Skeletal muscle cell (primary cell): ENCODE results near the gene ADCY1.

Experiments used
- DNase-seq: peaks from one replicate; pipeline ENCODE4 v3.0.0-alpha.2; 2010; ENCODE audit warnings: low read depth
- H3K4me3 ChIP-seq: 2 replicates; pipeline ENCODE4 v1.5.1; 2011; ENCODE audit warnings: low read depth, mild to moderate bottlenecking, control low read depth, low read length, moderate library complexity

ADCY1 gene

DNA sequence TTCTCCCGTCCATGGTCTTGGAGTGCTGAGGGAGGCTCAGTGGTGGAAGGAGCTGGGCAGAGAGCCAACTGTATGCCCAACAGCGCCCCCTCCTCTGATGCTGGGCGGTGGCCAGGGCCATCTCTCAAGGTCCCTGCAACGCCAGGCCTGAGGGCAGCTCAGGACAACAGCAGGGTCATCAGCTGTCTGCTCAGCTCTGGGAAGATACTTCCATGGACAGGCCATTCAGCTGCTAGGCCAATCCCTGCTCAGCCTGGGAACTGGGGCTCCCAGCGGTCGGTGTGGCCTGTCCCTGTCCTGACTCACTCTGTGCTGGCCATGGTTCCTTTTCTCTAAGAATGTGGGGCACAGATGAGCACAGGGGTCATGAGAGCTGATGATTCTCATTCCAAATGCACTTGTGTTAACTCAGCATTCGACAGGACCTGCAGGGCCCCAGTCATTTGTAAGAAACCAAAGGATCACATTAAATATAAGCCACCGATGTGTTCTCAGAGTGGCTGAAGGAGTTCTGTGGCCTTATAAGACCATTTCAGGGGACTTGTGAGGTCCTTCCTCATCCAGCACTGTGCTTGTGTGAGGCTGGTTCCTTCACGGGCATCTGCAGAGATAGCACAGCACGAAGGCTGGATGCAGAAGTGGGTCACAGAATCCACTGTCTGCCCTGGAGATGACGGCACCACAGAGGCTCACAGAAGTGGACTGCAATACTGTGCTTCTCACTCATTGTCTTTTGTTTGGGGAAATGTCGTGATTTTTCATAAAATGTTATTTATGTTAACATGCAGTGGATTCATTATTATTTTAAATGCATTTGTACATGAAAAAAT is 73.0 kb downstream of the ADCY1 start:
- DNase-seq = no peak
- no peak overlapping the region for H3K4me3 ChIP-seq

DNA sequence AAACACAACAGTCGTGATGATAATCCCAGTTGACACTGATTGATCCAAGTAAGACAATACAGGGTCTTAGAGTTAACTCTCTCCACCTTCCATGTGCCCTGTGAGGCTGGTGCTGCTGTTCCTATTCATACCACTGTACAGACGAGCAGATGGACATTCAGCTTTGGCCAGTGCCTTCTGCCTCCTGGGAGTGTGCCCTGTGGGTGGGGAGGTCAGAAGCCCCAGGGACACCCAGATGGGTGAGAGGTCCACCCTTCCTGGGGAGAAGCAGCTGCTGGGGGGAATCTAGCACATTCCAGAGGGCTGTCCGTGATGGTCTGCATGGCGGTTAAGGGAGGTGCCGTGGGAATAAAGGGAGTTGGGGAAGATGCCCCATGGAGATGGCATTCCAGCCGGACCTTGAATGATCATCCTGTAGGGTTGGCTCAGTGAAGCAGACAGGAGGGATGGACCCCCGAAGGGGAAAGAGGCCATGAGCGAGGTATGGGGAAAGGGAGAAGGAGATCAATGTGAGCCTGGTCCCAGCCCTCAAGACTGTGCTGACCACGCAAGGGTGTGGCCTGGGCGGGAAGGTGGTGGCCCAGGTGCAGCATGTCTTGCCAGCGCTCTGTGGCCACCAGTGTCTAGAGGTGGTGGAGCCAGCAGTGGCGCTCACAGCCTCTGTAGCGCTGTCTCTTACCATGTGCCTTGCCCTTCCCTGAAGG is 74.0 kb downstream of the ADCY1 start:
- no peak overlapping the region for H3K4me3 ChIP-seq
- no peak for DNase-seq

DNA sequence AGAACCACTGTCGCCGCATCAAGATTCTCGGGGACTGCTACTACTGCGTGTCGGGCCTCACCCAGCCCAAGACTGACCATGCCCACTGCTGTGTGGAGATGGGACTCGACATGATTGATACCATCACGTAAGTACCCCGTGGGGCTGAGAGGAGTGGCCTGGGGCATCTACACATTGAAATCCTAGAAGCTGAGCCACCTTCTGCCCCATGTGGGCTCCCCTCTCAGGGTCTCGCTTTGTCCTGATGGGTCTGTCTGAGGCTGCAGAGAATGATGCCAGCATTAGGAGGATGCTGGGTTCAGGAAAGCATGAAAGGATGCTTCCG is 74.5 kb downstream of the ADCY1 start:
- DNase-seq = no peak
- no peak overlapping the region for H3K4me3 ChIP-seq

DNA sequence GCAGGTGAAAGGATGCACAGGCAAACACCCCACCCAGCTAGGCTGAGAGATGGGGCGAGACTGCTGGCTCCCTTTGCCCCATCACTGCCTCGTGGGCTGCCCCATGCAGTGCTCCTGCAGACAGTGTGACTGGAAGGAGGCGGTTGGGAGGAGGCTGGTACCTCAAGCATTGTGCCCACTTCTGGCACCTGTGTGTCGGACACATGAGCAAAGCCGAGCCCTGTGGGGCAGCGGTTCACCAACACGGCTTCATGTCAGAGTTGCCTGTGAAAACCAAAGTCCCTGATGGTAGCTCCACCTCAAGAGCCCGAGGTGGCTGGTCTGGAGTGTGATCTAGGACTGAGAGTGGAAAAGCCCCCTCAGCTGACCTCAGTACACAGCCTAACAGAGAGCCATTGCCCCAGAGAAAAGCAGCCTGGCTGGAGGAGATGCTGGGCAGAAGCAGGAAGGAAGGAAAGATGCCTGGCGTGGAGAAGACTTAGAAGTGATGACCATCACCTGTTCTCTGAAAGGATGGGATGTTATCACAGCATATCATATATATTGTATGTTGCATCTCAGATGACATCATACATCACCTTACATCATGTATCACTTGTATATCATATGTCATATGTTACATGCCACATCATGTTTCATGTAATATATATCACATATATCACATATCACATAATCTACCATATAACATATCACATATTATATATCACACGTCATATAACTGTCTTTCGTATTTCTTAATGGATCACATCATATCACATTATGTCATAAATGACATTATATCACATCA is 75.6 kb downstream of the ADCY1 start:
- H3K4me3 ChIP-seq = no peak overlapping the region
- DNase-seq = no peak

DNA sequence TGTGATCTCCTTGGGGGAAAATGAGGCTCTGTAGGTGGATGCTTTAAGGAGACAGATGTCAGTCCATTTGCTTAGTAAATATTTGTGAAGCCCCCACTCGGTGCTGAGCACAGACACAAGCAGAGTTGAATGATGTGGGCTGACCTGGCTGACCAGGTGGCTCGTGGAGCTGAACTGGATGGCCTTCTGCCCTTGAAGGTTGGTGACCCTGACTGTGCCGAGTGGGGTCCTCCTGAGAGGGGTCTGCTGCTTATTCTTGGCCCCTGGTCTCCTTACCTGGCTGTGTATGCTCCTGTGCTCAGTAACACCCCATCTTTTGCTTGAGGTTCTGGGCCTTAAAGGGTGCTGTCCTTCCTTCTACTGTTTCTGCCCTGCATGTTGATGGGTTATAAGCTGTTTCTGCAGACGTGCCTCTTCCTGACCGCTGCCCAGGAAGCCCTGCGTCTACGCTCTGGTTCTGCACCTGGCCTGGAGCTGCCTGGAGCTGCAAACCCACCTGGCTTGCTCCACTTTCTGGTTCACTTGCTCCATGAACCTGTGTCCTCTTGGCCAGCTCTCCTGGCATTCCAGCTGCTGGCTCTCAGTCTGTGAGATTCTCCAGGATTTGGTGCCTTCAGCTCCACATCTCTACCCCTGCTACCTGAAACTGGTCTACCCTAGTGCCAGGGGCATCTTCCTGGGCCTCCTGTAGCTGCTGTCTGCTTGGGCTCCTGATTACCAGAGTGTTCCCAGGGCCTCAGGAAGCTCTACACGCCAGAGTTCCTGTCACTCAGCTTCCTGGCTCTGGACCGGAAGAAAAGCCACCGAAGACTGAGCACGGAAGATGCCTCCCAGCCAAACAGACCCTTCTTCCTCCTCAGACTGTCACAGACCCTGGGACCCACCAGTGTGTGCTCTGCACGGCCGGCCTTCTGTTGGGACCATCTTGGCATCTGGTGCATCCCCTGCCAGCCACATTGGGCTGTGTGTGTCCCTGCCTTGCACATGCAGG is 76.5 kb downstream of the ADCY1 start:
- no peak overlapping the region for H3K4me3 ChIP-seq
- no peak for DNase-seq

DNA sequence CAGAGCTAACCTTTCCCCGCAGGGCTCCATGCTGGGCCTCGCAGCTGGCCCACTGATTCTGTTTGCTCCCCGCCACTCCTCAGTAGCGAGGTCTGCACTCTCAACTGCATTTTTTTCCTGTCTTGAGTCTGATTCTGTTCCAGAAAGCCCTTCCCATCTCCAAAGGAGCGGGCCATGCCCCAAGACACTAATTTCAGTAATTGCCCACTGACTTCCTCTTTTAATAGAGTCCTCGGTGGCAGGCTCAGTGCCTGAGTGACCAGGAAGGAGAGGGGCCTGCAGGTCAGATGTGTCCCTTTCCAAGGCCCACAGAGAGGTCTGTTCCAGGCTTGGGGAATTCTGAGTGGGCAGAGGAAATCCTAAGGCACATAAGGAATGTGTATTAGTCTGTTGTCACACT is 77.4 kb downstream of the ADCY1 start:
- no peak for DNase-seq
- no peak overlapping the region for H3K4me3 ChIP-seq

DNA sequence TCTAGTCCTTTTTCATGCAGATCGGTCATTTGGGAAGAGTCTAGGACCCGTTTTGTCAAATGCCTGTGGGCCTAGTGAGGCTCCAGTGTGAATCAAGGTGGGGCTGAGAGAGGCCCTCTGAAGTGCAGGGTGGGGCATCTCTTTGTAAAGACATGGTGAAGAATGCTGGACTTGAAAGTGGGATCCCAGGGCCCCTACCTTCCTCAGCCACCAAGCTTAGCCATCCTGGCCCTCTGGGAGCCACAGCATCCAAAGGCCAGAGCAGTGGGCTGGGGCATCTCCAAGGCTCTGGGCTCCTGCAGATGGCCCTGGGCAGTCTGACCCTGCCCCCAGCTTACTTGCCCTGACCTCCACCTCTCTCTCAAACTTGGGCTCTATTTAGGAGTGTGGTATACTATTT is 78.5 kb downstream of the ADCY1 start:
- no peak overlapping the region for H3K4me3 ChIP-seq
- no peak for DNase-seq

DNA sequence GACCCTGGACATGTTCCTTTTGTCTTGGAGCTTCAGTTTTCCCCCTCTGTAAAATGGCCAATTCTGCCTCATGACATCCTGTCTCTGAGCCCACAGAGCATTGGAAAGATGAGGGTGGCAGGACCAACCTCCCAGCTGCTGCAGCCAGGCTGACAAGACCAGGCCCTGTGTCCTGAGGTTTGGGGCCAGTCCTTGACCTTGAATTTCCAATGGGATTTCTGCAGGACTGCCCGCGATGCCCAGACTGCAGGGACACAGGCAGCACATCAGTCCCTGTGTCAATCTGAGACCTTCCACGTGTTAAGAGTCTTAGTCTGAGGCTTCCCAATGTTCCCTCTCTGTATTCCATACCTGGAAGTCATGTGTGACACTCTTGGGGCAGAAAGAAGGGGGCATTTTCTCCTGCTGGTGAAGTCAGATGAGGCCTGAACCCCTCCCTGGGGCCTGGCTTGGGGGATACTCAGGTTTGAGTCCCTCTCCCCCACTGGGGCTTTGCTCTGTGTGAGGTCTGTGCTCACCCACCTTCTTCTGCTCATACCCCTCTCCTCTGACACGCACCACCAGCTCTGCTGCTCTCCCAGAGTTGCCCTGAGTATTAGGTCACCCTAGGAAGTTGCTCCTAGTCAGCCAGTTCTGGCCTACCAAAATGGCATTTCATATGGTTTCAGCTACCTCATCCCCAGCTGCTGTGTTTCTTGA is 79.2 kb downstream of the ADCY1 start:
- DNase-seq = no peak
- H3K4me3 ChIP-seq = no peak overlapping the region

DNA sequence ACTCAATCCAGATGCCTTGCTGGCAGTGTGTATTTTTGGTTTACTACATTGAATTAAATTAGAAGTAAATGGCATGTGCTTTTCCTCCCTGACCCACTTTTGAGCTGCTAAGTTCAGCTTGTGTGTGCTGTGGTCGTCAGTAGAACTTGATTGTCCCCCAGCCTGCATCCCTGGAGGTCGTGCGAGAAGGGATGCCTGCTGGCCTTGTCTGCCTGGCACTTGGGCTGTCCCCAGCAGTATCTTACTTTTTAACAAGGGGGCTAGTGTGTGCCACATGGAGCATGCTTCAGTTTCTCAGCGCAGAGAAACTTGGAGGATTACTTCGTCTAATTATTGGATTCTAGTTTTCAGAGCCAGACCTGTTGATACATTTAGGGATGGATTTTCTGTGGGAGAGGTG is 80.2 kb downstream of the ADCY1 start:
- H3K4me3 ChIP-seq = no peak overlapping the region
- no peak for DNase-seq

DNA sequence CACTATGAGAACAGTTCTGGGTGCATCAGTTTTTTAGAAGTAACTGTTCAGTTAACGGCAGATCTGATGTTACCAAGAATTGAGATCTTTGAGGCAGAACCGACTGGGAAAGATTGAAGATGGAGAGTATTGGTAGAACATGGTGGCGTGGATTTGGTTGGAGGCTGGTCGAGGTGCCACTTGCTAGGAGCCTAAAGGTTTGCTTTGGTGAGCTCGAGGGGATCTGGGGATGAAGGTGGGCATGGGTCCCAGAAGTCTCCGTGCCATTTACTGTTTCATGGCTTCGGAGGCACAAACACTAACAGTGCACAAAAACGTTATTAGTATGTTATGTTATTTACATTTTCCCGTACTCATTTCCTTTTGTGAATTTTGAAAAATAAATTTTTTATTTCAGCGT is 81.4 kb downstream of the ADCY1 start:
- no peak overlapping the region for H3K4me3 ChIP-seq
- no peak for DNase-seq

DNA sequence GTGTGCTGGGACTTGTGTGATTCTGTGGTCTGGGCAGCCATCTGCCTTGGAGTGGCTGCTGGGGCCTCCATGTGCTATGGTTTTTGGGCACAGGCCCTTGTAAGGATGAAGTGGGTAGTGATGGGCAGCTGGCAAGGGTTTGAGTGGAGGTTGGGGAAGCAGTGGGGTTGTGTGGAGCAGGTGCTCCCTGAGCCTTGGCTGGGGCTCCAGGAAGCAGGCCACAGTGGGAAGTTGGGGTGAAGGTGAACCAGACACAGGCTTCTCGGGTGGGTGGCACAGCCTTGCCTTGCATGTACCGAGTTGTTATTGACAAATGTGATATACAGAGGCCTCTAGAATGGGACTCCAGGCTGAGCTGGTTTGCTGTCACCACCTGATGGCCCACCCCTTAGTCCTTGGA is 82.3 kb downstream of the ADCY1 start:
- DNase-seq = no peak
- H3K4me3 ChIP-seq = no peak overlapping the region

DNA sequence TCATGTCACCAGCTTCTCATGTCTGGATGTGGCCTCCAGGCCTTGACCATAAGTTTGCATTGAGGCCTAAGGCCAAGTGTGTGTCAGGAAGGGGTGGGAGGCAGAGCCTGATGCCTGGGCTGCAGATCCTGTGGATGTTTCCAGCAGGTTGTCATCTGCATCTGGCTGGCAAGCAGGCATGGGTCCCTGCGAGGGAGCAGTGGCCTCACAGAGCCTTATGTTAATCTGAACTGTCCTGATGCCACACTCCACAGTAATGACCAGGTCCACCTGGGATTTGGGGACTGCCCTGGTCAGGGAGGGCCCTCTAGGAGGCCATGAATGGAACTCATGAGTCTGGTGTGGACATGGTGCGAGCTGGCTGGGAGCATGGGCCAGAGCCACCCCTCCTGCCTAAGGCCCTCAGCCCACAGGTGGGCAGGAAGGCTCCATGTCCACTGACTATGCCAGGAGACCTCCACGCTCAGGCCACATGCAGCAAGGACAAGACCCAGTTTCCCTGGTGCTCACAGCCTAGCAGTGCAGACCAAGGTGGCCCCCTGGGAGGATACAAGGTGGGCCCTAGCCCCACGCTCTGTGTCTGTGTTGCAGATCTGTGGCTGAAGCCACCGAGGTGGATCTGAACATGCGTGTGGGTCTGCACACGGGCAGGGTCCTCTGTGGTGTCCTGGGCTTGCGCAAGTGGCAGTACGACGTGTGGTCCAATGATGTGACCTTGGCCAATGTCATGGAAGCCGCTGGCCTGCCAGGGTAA is 83.1 kb downstream of the ADCY1 start:
- H3K4me3 ChIP-seq = no peak overlapping the region

DNA sequence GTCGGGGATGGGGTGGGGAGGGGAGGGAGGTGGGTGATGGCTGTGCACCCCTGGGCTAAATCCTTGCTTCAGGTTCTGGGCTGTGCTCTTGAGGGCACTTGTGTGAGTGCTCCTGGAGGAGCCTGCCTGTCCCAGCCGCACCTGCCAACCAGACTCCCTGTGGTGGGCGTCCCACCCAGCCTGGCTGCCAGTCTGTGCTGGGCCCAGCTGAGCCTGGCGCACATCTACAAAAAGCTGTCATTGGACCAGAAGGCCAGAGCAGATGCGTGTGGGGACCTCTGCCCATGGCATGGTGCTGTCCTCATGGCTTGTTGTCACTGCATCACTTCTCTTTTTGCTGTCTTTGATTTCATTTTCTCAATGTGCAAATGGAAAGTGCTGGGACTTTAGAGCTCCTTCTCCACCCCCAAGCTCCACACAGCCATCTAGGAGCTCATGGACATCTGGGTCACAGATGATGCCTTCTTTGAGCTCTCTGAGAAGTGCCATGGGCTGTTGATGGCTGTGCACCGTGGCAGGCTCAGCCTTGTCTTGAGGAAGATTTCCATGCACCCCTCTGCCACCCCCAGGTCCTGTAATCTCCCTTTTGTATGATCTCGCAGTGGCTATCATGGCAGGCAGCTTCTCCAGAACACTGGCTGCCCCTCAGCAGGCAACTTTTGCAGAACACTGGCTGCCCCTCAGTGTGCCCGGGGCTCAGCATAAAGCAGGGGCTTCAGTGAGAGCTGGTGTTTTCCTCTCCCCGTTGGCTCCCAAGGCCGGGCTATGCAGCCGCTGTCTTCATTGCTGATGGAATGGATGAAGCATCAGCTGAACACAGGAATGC is 83.9 kb downstream of the ADCY1 start:
- no peak for DNase-seq
- H3K4me3 ChIP-seq = no peak overlapping the region

More for the DNA sequence above, 83.1 kb downstream of the ADCY1 start:
- DNase-seq = no peak

DNA sequence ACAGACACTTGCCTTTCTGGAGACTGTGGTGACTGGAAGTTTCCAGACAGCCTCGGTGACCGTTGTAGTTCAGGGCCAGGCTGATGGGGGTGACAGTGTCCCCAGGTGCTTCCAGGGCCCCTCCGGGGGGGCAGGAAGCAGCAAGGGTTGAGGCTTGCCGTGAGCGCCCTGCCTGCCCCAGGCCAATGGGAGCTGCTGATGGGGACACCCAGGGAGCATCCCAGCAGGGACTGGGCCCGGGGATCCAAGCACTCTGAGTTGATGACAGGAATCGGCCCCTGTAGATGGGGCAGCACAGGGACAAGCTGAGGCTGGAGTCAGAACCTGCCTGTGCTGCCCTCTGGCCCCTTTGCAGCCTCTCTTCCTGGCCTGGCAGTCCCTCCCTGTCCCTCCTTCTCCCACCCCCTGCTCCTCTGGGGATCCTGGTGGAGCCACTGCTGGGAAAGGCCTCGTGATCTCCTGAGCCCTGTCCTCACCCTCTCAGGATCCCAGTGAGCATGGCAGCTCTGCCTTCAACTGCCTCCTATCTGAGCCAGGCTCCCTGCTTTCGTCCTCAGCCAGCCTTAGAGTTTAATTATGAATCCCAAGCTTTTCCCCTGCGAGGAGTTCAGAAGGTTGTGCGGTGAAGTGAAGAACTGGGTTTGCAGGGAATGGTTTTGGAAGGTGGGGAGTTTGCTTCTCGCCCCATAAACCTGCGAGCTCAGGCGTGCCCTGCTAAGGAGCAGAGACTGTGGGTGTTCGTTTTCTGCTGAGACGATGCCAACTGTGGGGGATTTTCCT is 84.7 kb downstream of the ADCY1 start:
- no peak overlapping the region for H3K4me3 ChIP-seq
- DNase-seq = no peak

DNA sequence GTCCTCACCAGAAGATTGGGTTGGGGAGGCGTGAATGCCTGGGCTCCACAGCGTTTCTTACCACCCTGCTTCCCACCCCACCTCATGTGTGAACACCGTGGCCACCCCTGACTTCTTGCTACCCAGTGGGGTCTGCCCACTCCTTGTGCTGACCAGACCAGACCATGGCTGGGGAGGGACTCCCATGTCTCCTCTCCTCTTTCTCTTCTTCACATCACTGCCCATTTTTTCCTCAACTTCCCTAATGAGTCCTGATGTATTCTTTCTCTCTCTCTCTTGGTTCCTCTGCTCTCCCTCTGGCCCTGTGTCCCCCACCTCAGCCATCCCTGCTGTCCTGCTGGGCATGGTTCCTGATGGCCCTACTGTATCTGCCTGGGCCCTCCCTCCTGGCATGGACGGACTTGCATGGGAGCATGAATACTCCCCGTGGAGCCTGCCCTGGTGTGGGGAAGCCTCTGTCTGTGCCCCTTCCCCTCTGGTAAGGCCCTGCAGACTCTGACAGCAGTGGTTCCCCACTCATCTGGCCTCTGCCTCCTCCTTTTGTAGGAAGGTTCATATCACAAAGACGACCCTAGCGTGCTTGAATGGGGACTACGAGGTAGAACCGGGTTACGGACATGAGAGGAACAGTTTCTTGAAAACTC is 85.5 kb downstream of the ADCY1 start:
- no peak for DNase-seq
- no peak overlapping the region for H3K4me3 ChIP-seq
